Esophagus muscularis mucosa (tissue), 4 donors: ENCODE results near the gene PLXNA4.

Experiments used
- EP300 ChIP-seq: sonication (generic); formaldehyde crosslinking; IDR thresholded peaks from one replicate; pipeline ENCODE4 v1.6.1; 2017; ENCODE audit warnings: antibody characterized with exemption
- POLR2A ChIP-seq: fragments of 450-650 bp; IDR thresholded peaks from one replicate; pipeline ENCODE4 v1.6.1; 2017; ENCODE audit warnings: antibody characterized with exemption, moderate library complexity, mild to moderate bottlenecking, low read depth
- TF ChIP-seq, protein P1 (sequence below), 3 experiments: fragments of 200-600 bp in 2 of 3; fragments of 450-650 bp in 1 of 3; sonication (generic) in 2 of 3; IDR thresholded peaks; one replicate each; pipeline ENCODE4 v1.5.1; 2017 to 2019; ENCODE audit warnings: antibody characterized with exemption in 3 of 3, mild to moderate bottlenecking in 2 of 3, moderate library complexity in 1 of 3

DNA sequence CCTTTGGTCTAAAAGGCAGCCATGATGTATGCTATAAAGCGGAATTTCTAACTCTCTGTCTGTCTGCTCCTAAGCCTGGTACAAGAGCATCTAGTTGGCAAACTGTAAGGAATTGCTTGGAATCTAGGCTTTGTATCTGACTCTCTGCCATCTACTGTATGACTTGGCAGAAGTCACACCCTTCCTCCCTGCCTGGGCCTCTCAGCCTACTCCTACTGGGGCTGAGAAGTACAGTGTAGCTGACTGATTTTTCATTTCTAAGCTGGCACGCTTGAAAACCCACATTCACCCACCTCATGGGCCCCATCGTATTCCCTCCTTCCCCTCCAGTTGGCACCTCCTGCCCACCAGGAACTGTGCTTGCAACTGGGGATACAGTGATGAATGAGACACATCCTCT, 435.2 kb downstream of the PLXNA4 start:
- TF ChIP-seq, protein P1, sequence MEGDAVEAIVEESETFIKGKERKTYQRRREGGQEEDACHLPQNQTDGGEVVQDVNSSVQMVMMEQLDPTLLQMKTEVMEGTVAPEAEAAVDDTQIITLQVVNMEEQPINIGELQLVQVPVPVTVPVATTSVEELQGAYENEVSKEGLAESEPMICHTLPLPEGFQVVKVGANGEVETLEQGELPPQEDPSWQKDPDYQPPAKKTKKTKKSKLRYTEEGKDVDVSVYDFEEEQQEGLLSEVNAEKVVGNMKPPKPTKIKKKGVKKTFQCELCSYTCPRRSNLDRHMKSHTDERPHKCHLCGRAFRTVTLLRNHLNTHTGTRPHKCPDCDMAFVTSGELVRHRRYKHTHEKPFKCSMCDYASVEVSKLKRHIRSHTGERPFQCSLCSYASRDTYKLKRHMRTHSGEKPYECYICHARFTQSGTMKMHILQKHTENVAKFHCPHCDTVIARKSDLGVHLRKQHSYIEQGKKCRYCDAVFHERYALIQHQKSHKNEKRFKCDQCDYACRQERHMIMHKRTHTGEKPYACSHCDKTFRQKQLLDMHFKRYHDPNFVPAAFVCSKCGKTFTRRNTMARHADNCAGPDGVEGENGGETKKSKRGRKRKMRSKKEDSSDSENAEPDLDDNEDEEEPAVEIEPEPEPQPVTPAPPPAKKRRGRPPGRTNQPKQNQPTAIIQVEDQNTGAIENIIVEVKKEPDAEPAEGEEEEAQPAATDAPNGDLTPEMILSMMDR (IDR thresholded peaks at IDR 0.05), result no peak
- TF ChIP-seq EP300, result no peak
- no peak for TF ChIP-seq POLR2A
